Measurements from ENCODE around the gene CCDC93.

DNA sequence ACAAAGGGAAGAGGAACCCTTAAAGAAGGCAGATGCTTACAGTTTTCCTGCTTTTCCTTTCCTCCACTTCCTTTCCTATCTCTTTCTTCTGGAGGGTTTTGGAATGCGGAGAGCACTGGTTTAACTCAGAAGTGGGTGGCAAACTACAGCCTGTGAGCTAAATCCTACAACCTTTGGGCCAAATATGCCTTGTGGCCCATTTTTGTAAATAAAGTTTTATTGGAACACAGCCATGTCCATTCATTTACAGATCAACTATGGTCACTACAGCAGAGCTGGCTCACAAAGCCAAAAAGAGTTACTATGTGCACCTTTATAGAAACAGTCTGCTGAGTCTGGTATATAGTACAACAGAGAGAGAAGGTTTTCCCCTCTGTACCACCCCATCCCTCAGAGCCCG lies 69.1 kb downstream of the CCDC93 start:
- TF ChIP-seq POLR2AphosphoS5 (IDR thresholded peaks at IDR 0.05) = no peak
- TF ChIP-seq CTCF (IDR thresholded peaks at IDR 0.05) = no peak
